GM13977 (cell line): ENCODE results near the gene MEF2C.

Experiments used
- DNase-seq: peaks from one replicate; pipeline ENCODE4 v3.0.0; 2012; ENCODE audit warnings: low spot score
- in situ Hi-C: fragments of 300-500 bp; cut with MboI; formaldehyde crosslinking; loops from one replicate; pipeline ENCODE4 v1.12.0; 2022; ENCODE audit warnings: low sequenced_read_pairs, low pct_unique_long_range_greater_than_20kb, mixed read lengths, inconsistent platforms; ENCODE audit not compliant: unreplicated experiment
- TF ChIP-seq, protein P1 (sequence below): IDR thresholded peaks from 2 replicates; pipeline ENCODE4 v1.5.1; 2012; ENCODE audit warnings: mild to moderate bottlenecking, control low read depth; ENCODE audit not compliant: insufficient read depth; ENCODE audit errors: extremely low read depth, missing control alignments

Gene MEF2C

GRCh38 chr5:88877826-88878225, 5.2 kb downstream of the MEF2C start:
- in situ Hi-C loops: loop anchor here (25.0 kb wide), 1 partner anchor 409 kb away; no protein-coding TSS in a partner anchor
- TF ChIP-seq, protein P1, sequence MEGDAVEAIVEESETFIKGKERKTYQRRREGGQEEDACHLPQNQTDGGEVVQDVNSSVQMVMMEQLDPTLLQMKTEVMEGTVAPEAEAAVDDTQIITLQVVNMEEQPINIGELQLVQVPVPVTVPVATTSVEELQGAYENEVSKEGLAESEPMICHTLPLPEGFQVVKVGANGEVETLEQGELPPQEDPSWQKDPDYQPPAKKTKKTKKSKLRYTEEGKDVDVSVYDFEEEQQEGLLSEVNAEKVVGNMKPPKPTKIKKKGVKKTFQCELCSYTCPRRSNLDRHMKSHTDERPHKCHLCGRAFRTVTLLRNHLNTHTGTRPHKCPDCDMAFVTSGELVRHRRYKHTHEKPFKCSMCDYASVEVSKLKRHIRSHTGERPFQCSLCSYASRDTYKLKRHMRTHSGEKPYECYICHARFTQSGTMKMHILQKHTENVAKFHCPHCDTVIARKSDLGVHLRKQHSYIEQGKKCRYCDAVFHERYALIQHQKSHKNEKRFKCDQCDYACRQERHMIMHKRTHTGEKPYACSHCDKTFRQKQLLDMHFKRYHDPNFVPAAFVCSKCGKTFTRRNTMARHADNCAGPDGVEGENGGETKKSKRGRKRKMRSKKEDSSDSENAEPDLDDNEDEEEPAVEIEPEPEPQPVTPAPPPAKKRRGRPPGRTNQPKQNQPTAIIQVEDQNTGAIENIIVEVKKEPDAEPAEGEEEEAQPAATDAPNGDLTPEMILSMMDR: no peak
- no peak for DNase-seq

- in situ Hi-C loops: loop anchor here (25.0 kb wide), 1 partner anchor 411 kb away; no protein-coding TSS in a partner anchor
- TF ChIP-seq, protein P1: no peak
- DNase-seq: no peak
Observed at GRCh38 chr5:88876714-88877113, 6.3 kb downstream of the MEF2C start.

DNA sequence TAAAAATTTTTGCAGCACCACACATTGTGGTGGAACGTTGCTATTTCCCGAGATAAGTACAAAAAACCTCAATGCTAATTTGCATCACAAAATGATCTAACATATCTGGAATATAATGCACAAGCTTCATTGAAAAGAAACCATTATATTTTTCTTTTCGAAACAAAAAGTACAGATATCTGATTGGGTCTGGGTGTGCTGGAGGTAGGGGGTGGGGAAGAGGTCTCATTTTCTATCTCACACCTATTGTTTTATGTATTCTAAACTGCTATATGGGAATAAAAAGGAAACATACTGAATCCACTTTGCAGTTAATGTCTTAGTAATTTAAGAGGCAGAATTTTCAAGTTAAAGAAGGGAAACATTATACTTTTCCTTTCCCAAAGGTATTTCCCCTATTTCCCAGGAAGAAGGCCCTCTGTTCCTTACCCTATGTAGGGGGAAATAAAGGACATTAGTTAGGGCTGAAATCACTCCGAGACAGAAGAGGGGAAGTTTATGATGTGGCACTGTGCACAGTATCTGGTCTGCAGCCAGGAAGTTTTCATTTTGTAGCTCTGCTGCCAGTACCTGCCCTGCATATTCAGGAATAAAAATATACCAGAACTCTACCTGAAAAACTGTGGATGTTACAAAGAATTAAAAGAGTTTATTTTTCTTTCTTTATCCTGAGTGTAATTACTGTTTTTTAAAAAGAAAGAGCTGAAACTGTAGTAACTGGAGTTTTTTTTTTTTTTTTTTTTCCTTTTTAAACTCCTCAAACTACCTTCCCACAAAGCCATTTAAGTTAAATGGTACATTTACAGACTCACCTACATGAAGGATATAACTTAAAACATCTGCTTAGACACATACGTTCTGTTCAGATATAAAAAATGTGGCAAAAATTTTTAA, 7.4 kb downstream of the MEF2C start:
- in situ Hi-C loops: loop anchor here (25.0 kb wide), 1 partner anchor 412 kb away; no protein-coding TSS in a partner anchor
- no peak for DNase-seq
- TF ChIP-seq, protein P1: no peak

GRCh38 chr5:88873447-88873846, 9.5 kb downstream of the MEF2C start:
- TF ChIP-seq, protein P1: no peak
- DNase-seq: no peak
- in situ Hi-C loops: no loop called here

DNA sequence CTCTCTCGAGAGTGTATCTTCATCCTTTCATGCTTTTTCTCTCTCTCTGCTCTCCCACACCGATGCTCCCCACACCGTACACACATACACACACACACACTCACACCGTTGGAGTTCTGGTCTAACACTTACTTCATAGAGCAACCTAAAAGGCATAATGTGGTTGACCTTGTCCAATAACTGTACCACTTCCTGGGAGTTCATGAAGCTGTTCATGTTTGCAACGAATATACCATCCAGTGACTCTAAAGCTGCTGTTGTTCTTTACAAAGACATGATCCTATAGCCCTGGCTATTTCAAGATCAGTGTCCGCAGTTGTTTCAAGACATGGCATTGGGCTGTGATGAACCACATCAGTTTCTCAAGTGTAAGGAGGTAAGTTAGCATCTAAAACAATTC, 10.0 kb downstream of the MEF2C start:
- no peak for DNase-seq
- TF ChIP-seq, protein P1: no peak
- in situ Hi-C loops: no loop called here

DNA sequence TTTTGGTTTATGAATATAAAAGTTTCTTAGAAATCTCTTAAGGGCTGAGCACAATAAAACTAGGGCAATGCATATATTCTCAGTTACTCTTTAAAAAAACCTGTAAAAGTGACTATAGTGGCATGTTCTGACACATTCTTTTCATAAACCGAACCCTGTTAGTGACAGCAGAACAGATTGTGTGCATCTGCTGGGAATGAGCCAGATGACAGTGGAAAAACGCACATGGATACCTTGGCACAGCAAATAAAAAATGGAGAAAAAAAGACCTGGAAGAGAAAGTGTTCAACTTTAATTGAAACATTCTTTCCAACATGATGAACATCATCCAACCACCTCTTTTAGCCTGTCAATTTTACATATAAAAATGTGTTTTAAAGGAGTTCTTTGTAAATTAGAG, 12.7 kb downstream of the MEF2C start:
- TF ChIP-seq, protein P1: no peak
- in situ Hi-C loops: no loop called here
- no peak for DNase-seq
